Measurements from ENCODE around the gene LKAAEAR1.

DNA sequence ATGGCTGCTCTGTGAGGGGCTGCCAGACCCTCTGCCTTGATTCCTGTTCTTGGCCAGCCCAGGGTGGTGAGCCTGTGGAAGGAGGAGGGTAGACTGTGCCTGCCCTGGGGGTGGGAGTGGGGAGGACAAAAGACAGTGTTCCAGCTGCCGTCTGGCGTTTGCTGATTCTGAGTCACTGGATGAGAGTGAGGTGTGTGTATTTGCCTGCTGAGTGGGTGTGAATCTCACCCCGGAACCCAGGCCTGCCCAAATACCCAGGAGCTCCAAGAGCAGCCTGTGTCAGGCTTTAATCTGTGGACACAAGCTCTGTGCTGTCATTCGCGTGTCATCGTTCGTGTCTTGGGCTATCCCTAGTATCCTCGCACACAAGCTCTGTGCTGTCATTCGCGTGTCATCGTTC, 2.6 kb upstream of the LKAAEAR1 start:
- TF ChIP-seq POLR2A (IDR thresholded peaks at IDR 0.05) (no peak), POLR2AphosphoS5 (IDR thresholded peaks at IDR 0.05) (no peak), EP300 (IDR thresholded peaks at IDR 0.05) (no peak)
- TF ChIP-seq, protein P1, sequence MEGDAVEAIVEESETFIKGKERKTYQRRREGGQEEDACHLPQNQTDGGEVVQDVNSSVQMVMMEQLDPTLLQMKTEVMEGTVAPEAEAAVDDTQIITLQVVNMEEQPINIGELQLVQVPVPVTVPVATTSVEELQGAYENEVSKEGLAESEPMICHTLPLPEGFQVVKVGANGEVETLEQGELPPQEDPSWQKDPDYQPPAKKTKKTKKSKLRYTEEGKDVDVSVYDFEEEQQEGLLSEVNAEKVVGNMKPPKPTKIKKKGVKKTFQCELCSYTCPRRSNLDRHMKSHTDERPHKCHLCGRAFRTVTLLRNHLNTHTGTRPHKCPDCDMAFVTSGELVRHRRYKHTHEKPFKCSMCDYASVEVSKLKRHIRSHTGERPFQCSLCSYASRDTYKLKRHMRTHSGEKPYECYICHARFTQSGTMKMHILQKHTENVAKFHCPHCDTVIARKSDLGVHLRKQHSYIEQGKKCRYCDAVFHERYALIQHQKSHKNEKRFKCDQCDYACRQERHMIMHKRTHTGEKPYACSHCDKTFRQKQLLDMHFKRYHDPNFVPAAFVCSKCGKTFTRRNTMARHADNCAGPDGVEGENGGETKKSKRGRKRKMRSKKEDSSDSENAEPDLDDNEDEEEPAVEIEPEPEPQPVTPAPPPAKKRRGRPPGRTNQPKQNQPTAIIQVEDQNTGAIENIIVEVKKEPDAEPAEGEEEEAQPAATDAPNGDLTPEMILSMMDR (IDR thresholded peaks at IDR 0.05), result no peak
